ENCODE results near the gene USP54. TPM values are rescaled to one million over a fixed set of nuclear protein-coding genes. Genes with fewer than 3 reads are reported as not detected.

USP54 gene
- total RNA-seq, 6 experiments from 2014 or later: 1.5 to 5.7 (median 3.6) TPM

DNA sequence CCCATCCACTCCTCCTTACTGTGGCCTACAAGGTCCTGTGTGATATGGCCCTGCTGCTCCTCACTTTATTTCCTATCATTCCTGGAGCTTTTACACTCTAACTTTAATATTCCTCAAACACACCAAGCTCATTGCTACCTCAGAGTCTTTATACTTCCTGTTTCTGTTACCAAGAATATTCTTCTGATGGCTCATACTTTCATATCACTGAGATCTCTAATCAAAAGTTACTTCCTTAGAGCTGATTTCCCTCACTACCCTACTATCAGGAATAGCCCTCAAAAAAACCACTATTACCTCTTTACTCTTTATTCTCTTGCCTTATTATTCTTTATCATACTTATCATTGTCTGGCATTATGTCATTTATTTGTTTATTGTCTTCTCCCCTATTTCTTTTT is 89.5 kb downstream of the USP54 start:
- DNase-seq (no peak), ATAC-seq (no peak)
- Histone ChIP-seq H3K27ac (no peak overlapping the region), H3K4me3 (no peak overlapping the region), H3K9me3 (no peaks in the 10 kb centered on the region), H3K27me3 (no peaks in the 10 kb centered on the region), H3K4me1 (peaks cover 0 to under 1% (median 0%) of the 10 kb centered on the region in 4 donors), H3K36me3 (no peaks in the 10 kb centered on the region)
- no peak for TF ChIP-seq POLR2A (IDR thresholded peaks at IDR 0.05)
- TF ChIP-seq, protein P1, sequence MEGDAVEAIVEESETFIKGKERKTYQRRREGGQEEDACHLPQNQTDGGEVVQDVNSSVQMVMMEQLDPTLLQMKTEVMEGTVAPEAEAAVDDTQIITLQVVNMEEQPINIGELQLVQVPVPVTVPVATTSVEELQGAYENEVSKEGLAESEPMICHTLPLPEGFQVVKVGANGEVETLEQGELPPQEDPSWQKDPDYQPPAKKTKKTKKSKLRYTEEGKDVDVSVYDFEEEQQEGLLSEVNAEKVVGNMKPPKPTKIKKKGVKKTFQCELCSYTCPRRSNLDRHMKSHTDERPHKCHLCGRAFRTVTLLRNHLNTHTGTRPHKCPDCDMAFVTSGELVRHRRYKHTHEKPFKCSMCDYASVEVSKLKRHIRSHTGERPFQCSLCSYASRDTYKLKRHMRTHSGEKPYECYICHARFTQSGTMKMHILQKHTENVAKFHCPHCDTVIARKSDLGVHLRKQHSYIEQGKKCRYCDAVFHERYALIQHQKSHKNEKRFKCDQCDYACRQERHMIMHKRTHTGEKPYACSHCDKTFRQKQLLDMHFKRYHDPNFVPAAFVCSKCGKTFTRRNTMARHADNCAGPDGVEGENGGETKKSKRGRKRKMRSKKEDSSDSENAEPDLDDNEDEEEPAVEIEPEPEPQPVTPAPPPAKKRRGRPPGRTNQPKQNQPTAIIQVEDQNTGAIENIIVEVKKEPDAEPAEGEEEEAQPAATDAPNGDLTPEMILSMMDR (IDR thresholded peaks at IDR 0.05): no peak
- intact Hi-C loops (cut with DNase I): no loop called here

DNA sequence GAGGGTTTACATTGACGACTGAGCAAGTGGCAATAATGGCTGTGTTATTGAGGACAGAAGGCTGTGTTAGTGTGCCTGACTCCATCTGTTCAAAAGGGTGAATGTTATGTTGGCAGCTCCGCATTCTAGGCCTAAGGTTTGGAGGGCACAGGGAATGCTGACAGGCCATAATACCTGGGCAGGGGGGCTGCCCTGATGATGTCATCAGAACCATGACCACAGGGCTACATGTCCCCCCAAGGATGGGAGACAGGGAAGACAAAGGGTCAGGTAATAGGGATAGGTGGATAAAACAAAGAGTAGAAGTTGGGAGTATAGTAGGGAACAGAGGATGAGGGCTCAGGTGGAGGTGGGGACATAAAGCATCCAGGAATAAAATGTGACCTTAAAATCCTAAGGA is 93.5 kb downstream of the USP54 start:
- ATAC-seq (no peak), DNase-seq (no peak)
- H3K9me3 ChIP-seq: no peaks in the 10 kb centered on the region
- H3K27ac ChIP-seq: no peak overlapping the region
- H3K36me3 ChIP-seq: no peaks in the 10 kb centered on the region
- WGBS (ENCODE audit: insufficient coverage, low coverage, low lambda C conversion rate, missing lambda C conversion rate): 81% methylated on average over 2 of the region's 2 CpGs
- intact Hi-C loops (cut with DNase I): loop anchor here in 1 of 2 donors (10.0 kb wide), 1 partner anchor 83 kb away; the partner anchor contains the start of gene ANXA7
- no peak for TF ChIP-seq POLR2A (IDR thresholded peaks at IDR 0.05)
- TF ChIP-seq, protein P1 (IDR thresholded peaks at IDR 0.05): no peak
- H3K4me1 ChIP-seq: peaks cover 0 to 18% (median 9%) of the 10 kb centered on the region in 4 donors
- no peaks in the 10 kb centered on the region for H3K27me3 ChIP-seq
- no peak overlapping the region for H3K4me3 ChIP-seq

DNA sequence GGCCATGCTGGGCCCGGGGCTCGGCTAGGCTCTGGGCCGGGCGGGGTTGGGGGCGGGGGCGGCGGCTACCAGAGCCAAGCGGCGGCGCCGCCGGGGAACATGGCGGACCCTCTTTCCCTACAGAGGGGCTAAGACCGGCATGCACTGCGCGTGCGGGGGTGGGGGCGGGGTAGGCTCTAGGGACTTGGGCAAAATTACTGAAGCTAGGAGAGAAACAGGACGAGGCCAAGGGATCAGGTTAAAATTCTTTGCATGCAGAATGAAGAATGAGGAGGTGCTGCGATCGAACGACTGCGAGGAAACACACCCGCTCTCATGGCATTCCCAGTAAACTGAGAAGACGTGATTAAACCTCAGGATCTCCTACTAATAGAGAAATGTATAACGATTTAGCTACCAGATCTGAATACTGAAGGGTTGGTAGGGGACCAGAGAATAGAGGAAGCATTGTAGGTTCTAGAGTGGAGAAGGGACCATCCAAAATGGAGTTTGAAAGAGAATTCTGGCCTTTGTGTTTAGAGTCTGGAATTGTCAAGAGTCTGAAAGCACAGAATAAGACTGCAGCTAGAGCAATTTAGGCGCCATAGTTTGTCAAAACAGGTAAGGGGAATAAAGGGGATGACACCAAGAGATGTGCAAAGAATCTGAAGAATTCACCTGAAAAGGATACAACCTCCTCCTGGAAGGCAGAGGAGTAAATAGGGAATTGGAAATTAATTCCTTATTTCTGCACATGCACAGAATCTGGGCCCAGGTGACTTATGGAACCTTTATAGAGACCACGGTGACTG is 95.1 kb downstream of the USP54 start, which contains the start of gene PPP3CB:
Gene PPP3CB (minus strand): TSS at position 141 of the 791 bp plus-strand sequence. CDS start 135 bp downstream, at position 6.
- TF ChIP-seq POLR2A (IDR thresholded peaks at IDR 0.05): no peak
- TF ChIP-seq, protein P1 (IDR thresholded peaks at IDR 0.05): no peak

DNA sequence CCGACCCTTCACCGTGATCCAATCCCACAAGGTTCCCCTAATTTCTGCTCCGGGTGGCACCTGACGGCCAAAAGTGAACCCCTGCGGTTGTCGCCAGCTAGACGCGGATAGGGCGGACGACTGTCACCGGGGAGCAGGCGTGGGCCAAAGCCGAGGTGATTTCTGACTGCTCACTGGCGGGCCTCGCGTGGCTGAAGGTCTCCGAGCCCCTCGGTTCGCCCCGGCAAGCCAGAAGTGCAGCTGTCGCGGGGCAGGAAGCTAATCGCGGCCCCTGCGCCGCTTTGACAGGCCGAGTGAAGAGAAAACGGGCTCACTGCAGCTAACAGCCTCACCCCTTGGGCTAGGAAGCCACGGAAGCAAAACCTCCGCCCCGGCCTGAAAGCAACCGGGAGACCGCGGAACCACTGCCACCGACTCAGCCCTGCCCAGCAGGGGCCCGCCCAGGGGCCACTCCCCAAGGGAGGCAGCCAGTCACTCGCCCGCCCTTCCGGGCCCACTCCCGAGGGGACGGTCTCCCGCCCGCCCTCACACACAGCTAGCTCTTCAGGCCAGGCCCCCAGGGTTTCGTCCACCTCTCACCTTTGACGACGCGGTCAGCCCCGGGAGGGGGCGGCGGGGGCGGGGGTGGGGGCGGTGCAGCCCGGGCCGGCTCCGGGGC is 95.8 kb downstream of the USP54 start:
- WGBS (ENCODE audit: insufficient coverage, low coverage, low lambda C conversion rate, missing lambda C conversion rate): 0% methylated on average over 11 of the region's 55 CpGs
- Histone ChIP-seq H3K4me3 (peak overlapping the region; percentile 73 to 91 (median 85)), H3K36me3 (no peaks in the 10 kb centered on the region), H3K27ac (peak overlapping the region; percentile 77 to 90 (median 83)), H3K4me1 (peaks cover 0 to 18% (median 9%) of the 10 kb centered on the region in 4 donors), H3K27me3 (no peaks in the 10 kb centered on the region), H3K9me3 (no peaks in the 10 kb centered on the region)
- DNase-seq (peak; percentile 96 to 98 (median 97)), ATAC-seq (peak; percentile 97 to 99 (median 97))
- TF ChIP-seq POLR2A (IDR thresholded peaks at IDR 0.05): peak; percentile 87
- TF ChIP-seq, protein P1 (IDR thresholded peaks at IDR 0.05): no peak
- intact Hi-C loops (cut with DNase I): loop anchor here in 1 of 2 donors (10.0 kb wide), 1 partner anchor 81 kb away; the partner anchor contains the start of gene ANXA7

More for the DNA sequence above, 95.1 kb downstream of the USP54 start, which contains the start of gene PPP3CB:
- Histone ChIP-seq H3K9me3 (no peaks in the 10 kb centered on the region), H3K27me3 (no peaks in the 10 kb centered on the region), H3K4me1 (peaks cover 0 to 18% (median 9%) of the 10 kb centered on the region in 4 donors), H3K36me3 (no peaks in the 10 kb centered on the region), H3K27ac (peak within 1 kb of the TSS; percentile 77 to 90 (median 83)), H3K4me3 (peak within 1 kb of the TSS; percentile 73 to 91 (median 85))
- intact Hi-C loops (cut with DNase I): loop anchor here in 1 of 2 donors (10.0 kb wide), 1 partner anchor 81 kb away; the partner anchor contains the start of gene ANXA7
- ATAC-seq: peak; percentile 82 to 88 (median 84)
- DNase-seq: peak; percentile 91 to 92 (median 92)
- 9% methylated on average over 15 of the region's 28 CpGs for WGBS (ENCODE audit: insufficient coverage, low coverage, low lambda C conversion rate, missing lambda C conversion rate)

Measured in right lobe of liver (tissue), 6 donors.